Activated CD8-positive, alpha-beta T cell treated with anti-CD3 and anti-CD28 coated beads for 36 hours (primary cell): ENCODE data around the gene ZBTB38. TPM values are rescaled to one million over a fixed set of nuclear protein-coding genes. Genes with fewer than 3 reads are reported as not detected.

Source experiments
- ATAC-seq: fragments of 200-7000 bp; cut with Tn5 transposase; one replicate; pipeline ENCODE4 v1.10.0; 2021; ENCODE audit warnings: mild to moderate bottlenecking, moderate library complexity
- CTCF ChIA-PET: fragments of 350-600 bp; sonication (Branson Sonifier 250); formaldehyde crosslinking; loops from one replicate; lab custom pipeline; 2021; ENCODE audit warnings: antibody characterized with exemption; lab: Charles Lee
- POLR2A ChIA-PET: fragments of 350-600 bp; sonication (Branson Sonifier 250); formaldehyde crosslinking; loops from one replicate; lab custom pipeline; 2021; ENCODE audit warnings: antibody characterized with exemption; lab: Charles Lee
- DNase-seq: peaks from one replicate; pipeline ENCODE4 v3.0.0-alpha.2; 2020
- H3K27ac Mint-ChIP-seq: one replicate; pipeline ENCODE4 v1.8.0; 2021; ENCODE audit warnings: mild to moderate bottlenecking, mixed read lengths
- H3K27me3 Mint-ChIP-seq: one replicate; pipeline ENCODE4 v1.8.0; 2021; ENCODE audit warnings: mixed read lengths
- H3K36me3 Mint-ChIP-seq: one replicate; pipeline ENCODE4 v1.8.0; 2021; ENCODE audit warnings: low read depth, mixed read lengths
- H3K4me1 Mint-ChIP-seq: one replicate; pipeline ENCODE4 v1.8.0; 2021; ENCODE audit warnings: low read depth, mixed read lengths
- H3K4me3 Mint-ChIP-seq: one replicate; pipeline ENCODE4 v1.8.0; 2021; ENCODE audit warnings: mild to moderate bottlenecking, moderate library complexity, mixed read lengths
- H3K9me3 Mint-ChIP-seq: one replicate; pipeline ENCODE4 v1.8.0; 2021; ENCODE audit warnings: mixed read lengths
- intact Hi-C: fragments of 100-400 bp; cut with micrococcal nuclease; formaldehyde crosslinking; loops from one replicate; pipeline ENCODE4 v1.10.0; 2022
- total RNA-seq, 2 experiments: library from RNA; stranded (reverse); gene quantifications; one replicate each; pipeline ENCODE4 v1.2.3, GENCODE V29; 2021
- TF ChIP-seq, protein P1 (sequence below): fragments of 200-600 bp; IDR thresholded peaks from one replicate; pipeline ENCODE4 v1.8.0; 2022; ENCODE audit warnings: antibody characterized with exemption, mild to moderate bottlenecking

The ZBTB38 gene
- total RNA-seq, 2 experiments from 2014 or later, result 20.4 to 21.2 TPM

DNA sequence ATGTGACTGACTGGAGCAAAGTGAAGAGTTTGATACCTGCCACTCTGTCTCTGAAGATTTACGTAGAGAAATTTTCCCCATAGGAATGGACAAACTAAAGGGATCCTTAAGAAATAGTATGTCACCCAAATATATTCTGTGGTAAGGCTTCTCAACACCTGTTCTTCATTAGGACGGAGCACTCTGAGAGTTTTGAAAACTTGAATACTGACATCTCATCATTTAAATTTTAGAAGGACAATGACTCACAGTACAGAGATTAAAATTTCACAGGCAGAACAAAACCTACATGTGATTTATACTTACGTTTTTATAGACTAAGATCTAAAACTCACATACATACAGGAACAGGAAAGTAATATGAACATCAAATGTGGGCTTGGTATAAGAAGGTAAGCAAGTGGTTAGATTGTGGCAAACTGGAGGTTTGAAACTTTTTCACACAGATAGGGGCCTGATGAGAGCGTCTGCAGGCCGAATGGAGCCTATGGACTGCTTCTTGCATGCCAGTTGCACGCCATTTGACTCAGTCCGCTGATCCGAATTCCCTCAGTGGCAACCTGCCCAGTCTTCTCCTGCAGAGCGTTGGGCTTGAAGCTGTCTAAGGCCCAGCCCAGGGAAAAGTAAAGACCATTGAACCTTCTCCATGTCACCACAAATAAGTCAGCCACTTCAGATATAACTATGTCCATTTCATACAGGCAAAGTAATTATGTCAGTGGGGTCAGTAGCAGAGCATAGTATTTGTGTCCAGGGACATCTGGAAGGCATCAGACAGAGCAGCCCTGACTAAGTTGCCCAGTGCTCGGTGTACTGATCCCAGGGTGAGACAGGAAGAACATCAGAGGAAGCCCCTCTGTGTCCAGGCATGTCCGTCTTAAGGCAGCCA is 45.7 kb downstream of the ZBTB38 start:
- ChIA-PET CTCF (interaction anchor here (1.0 to 2.9 kb wide), 4 partner anchors 11 to 53 kb away, joined by 5 to 14 read pairs (median 6); no protein-coding TSS in a partner anchor), POLR2A (interaction anchor here (0.6 to 2.3 kb wide), 7 partner anchors 11 to 338 kb away, joined by 3 to 15 read pairs (median 4); no protein-coding TSS in a partner anchor)
- intact Hi-C loops, result no loop called here
- Mint-ChIP-seq H3K27me3 (no peaks in the 10 kb centered on the region), H3K4me3 (peak overlapping the region; percentile 75), H3K4me1 (peaks cover 79% of the 10 kb centered on the region), H3K9me3 (no peaks in the 10 kb centered on the region), H3K36me3 (peaks cover 36% of the 10 kb centered on the region), H3K27ac (peak overlapping the region; percentile 98)
- TF ChIP-seq, protein P1, sequence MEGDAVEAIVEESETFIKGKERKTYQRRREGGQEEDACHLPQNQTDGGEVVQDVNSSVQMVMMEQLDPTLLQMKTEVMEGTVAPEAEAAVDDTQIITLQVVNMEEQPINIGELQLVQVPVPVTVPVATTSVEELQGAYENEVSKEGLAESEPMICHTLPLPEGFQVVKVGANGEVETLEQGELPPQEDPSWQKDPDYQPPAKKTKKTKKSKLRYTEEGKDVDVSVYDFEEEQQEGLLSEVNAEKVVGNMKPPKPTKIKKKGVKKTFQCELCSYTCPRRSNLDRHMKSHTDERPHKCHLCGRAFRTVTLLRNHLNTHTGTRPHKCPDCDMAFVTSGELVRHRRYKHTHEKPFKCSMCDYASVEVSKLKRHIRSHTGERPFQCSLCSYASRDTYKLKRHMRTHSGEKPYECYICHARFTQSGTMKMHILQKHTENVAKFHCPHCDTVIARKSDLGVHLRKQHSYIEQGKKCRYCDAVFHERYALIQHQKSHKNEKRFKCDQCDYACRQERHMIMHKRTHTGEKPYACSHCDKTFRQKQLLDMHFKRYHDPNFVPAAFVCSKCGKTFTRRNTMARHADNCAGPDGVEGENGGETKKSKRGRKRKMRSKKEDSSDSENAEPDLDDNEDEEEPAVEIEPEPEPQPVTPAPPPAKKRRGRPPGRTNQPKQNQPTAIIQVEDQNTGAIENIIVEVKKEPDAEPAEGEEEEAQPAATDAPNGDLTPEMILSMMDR, result no peak
- peak; percentile 43 for ATAC-seq
- peak; percentile 30 for DNase-seq

DNA sequence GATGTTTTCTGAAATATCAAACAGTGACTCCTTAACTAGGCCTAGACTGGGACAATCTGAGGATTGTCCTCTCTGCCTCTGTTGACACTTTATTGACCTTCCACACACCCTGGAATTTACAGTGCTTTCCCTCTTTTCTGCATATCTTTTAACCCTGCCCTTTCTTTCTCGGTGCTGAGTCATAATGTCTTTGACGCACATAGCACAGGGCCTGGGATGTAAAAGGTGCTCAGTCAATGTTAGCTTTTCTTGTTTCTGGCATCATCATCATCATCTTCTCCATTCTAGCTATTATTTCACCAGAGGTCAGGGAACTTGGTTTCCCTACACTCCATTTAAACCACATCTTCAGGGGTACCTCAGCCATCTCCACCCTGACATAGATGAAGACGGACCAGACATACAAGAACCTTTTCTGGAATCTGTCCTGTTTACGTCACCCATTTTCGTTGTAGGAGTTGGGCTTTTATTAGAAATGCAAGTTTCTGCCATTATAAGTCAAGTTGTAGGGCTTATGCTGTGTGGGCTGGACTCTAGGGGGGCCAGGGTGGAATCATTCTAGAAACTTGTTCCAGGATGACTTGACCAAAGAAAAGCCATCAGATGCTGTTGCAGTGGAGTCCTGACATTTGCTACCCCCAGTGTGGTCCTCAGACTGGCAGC is 46.6 kb downstream of the ZBTB38 start:
- Mint-ChIP-seq H3K4me1 (peaks cover 76% of the 10 kb centered on the region), H3K4me3 (no peak overlapping the region)

DNA sequence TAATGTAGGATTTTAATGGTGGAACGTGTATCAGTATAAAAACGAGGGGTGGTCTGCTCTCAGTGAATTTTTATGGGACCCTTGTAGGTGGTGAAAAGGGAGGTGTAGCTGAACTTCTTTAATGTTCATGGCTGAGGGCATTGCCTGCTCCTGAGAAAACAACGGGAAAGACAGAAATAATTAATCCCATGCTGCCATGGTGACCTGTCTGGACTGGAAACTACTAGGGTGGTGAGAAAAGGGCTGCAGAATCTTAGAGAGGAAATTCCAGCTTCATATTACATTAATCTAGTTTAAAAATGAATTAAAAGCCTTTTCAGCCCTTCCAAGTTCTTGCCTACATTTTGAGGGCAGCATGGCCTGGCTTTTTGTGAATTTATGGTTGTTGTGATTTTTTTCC is 47.6 kb downstream of the ZBTB38 start:
- DNase-seq (no peak), ATAC-seq (no peak)
- ChIA-PET POLR2A (interaction anchor here (0.6 to 1.8 kb wide), 3 partner anchors 10 to 137 kb away, joined by 3 to 8 read pairs (median 3); no protein-coding TSS in a partner anchor), CTCF (interaction anchor here (0.9 to 1.4 kb wide), 3 partner anchors 10 to 55 kb away, joined by 3 to 4 read pairs (median 3); no protein-coding TSS in a partner anchor)
- H3K27me3 Mint-ChIP-seq, result no peaks in the 10 kb centered on the region
- TF ChIP-seq, protein P1, result no peak
- H3K4me3 Mint-ChIP-seq, result no peak overlapping the region
- H3K27ac Mint-ChIP-seq, result no peak overlapping the region
- peaks cover 39% of the 10 kb centered on the region for H3K36me3 Mint-ChIP-seq
- H3K4me1 Mint-ChIP-seq, result peaks cover 72% of the 10 kb centered on the region
- intact Hi-C loops, result no loop called here
- no peaks in the 10 kb centered on the region for H3K9me3 Mint-ChIP-seq

More for the DNA sequence above, 46.6 kb downstream of the ZBTB38 start:
- TF ChIP-seq, protein P1, result no peak
- DNase-seq, result no peak
- POLR2A ChIA-PET, result interaction anchor here (0.6 to 0.9 kb wide), 2 partner anchors 10 to 337 kb away, joined by 3 read pairs; no protein-coding TSS in a partner anchor
- H3K36me3 Mint-ChIP-seq, result peaks cover 36% of the 10 kb centered on the region
- ATAC-seq, result no peak
- H3K27ac Mint-ChIP-seq, result peak overlapping the region; percentile 98
- H3K9me3 Mint-ChIP-seq, result no peaks in the 10 kb centered on the region
- intact Hi-C loops, result no loop called here
- CTCF ChIA-PET, result no interaction called here
- H3K27me3 Mint-ChIP-seq, result no peaks in the 10 kb centered on the region

Other genes starting within 250 kb of the ZBTB38 start
- 10 to 100 TPM; 14.9 to 17.2 TPM for gene PXYLP1, start 136.7 kb upstream of the ZBTB38 start, total RNA-seq
- 10 to 100 TPM; 35.4 to 41.5 TPM for gene RASA2, start 118.5 kb downstream of the ZBTB38 start, total RNA-seq